ENCODE measurements around the gene MLYCD. TPM values are rescaled to one million over a fixed set of nuclear protein-coding genes. Genes with fewer than 3 reads are reported as not detected.

The MLYCD gene
- polyA plus RNA-seq, 1 donor (not counting 4 experiments of a cell fraction or from before 2014, with no cell fraction given): 1.2 TPM

- Histone ChIP-seq H3K27me3 (ENCODE audit: control insufficient read depth, extremely low read depth, insufficient read depth, low read length) (no peaks in the 10 kb centered on the region), H3K4me1 (ENCODE audit: control insufficient read depth, extremely low read depth, insufficient read depth, low read length) (peaks cover 8% of the 10 kb centered on the region), H3K79me2 (ENCODE audit: control insufficient read depth, insufficient read depth, low read length) (no peaks in the 10 kb centered on the region), H4K20me1 (ENCODE audit: control insufficient read depth, extremely low read depth, insufficient read depth, low read length) (no peaks in the 10 kb centered on the region), H3K36me3 (ENCODE audit: control insufficient read depth in 2 of 2, extremely low read depth in 1 of 2, insufficient read depth in 2 of 2, low read length in 2 of 2) (peaks cover 0 to 1% of the 10 kb centered on the region in 2 experiments), H3K4me2 (ENCODE audit: control insufficient read depth, extremely low read depth, insufficient read depth, low read depth, low read length) (peak overlapping the region; percentile 92), H2AFZ (ENCODE audit: control insufficient read depth, low read length) (no peak overlapping the region), H3K9me3 (ENCODE audit: control insufficient read depth, low read depth, low read length) (no peaks in the 10 kb centered on the region), H3K27ac (ENCODE audit: control insufficient read depth, insufficient read depth, low read length) (no peak overlapping the region), H3K9ac (ENCODE audit: control insufficient read depth, extremely low read depth, insufficient read depth, low read length) (no peak overlapping the region), H3K9me1 (ENCODE audit: control insufficient read depth, extremely low read depth, insufficient read depth, low read length) (no peaks in the 10 kb centered on the region), H3K4me3 (ENCODE audit: control insufficient read depth in 2 of 3, extremely low read depth in 1 of 3, insufficient read depth in 2 of 3, low read depth in 1 of 3, low read length in 3 of 3) (no peak overlapping the region)
- dilution Hi-C loops (cut with MboI; ENCODE audit: extremely low pct_ligation_motif_present, low sequenced_read_pairs): no loop called here
- DNase-seq (ENCODE audit: low read depth, low spot score): no peak
- no peak for TF ChIP-seq CTCF (optimal IDR thresholded peaks at IDR 0.05 in 1 of 3, IDR thresholded peaks at IDR 0.05 in 1 of 3, conservative IDR thresholded peaks at IDR 0.05 in 1 of 3; ENCODE audit: extremely low read depth in 1 of 3, insufficient read depth in 2 of 3, low read length in 3 of 3)
- no peak for TF ChIP-seq EZH2 (IDR thresholded peaks at IDR 0.05; ENCODE audit: low read length)
- FAIRE-seq: no peak
These were observed 27.2 kb downstream of the MLYCD start for GRCh38 chr16:83925957-83926725.

DNA sequence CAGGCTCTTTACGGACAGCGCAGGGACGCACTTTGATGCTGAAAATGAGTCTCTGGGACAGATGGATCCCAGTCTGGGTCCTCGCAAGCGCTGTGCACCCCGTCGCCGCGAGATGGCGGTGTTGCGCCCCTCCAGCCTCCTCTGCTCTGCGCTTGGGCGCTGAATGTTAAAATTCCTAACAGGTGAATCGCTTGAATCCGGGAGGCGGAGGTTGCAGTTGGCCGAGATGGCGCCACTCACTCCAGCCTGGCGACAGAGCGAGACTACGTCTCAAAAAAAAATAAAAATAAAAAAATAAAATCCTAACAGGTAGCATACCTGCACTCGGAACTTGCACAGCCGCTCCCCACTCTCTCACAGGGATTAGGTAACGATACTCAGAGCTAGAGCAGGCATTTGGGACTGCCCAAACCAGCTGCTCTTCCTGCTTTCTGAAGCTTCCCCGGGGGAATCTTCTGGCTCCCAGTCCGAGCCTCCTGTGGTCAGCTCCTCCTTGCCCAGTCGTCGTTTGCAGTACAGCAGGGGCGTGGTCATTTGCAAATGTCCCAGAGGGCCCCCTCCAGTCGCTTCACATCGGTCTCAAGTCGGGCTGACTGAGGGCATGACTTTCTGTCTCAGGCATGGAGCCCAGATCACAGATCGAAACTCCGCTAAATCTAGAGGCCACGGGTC, 27.9 kb downstream of the MLYCD start:
- dilution Hi-C loops (cut with MboI; ENCODE audit: extremely low pct_ligation_motif_present, low sequenced_read_pairs): no loop called here
- Histone ChIP-seq H3K27ac (ENCODE audit: control insufficient read depth, insufficient read depth, low read length) (peak overlapping the region; percentile 55), H3K79me2 (ENCODE audit: control insufficient read depth, insufficient read depth, low read length) (no peaks in the 10 kb centered on the region), H3K4me2 (ENCODE audit: control insufficient read depth, extremely low read depth, insufficient read depth, low read depth, low read length) (peak overlapping the region; percentile 92), H4K20me1 (ENCODE audit: control insufficient read depth, extremely low read depth, insufficient read depth, low read length) (no peaks in the 10 kb centered on the region), H3K9me3 (ENCODE audit: control insufficient read depth, low read depth, low read length) (no peaks in the 10 kb centered on the region), H3K36me3 (ENCODE audit: control insufficient read depth in 2 of 2, extremely low read depth in 1 of 2, insufficient read depth in 2 of 2, low read length in 2 of 2) (peaks cover 0 to under 1% of the 10 kb centered on the region in 2 experiments), H2AFZ (ENCODE audit: control insufficient read depth, low read length) (peak overlapping the region; percentile 90), H3K4me1 (ENCODE audit: control insufficient read depth, extremely low read depth, insufficient read depth, low read length) (peaks cover 8% of the 10 kb centered on the region), H3K9me1 (ENCODE audit: control insufficient read depth, extremely low read depth, insufficient read depth, low read length) (no peaks in the 10 kb centered on the region), H3K27me3 (ENCODE audit: control insufficient read depth, extremely low read depth, insufficient read depth, low read length) (no peaks in the 10 kb centered on the region), H3K4me3 (ENCODE audit: control insufficient read depth in 2 of 3, extremely low read depth in 1 of 3, insufficient read depth in 2 of 3, low read depth in 1 of 3, low read length in 3 of 3) (peak overlapping the region; percentile 31 to 79 (median 73)), H3K9ac (ENCODE audit: control insufficient read depth, extremely low read depth, insufficient read depth, low read length) (peak overlapping the region; percentile 74)
- peak; percentile 86 for FAIRE-seq
- peak; percentile 45 for DNase-seq (ENCODE audit: low read depth, low spot score)
- peak; percentile 94 to 98 (median 95) for TF ChIP-seq CTCF (optimal IDR thresholded peaks at IDR 0.05 in 1 of 3, IDR thresholded peaks at IDR 0.05 in 1 of 3, conservative IDR thresholded peaks at IDR 0.05 in 1 of 3; ENCODE audit: extremely low read depth in 1 of 3, insufficient read depth in 2 of 3, low read length in 3 of 3)
- TF ChIP-seq EZH2 (IDR thresholded peaks at IDR 0.05; ENCODE audit: low read length): no peak
